Fibroblast of villous mesenchyme (primary cell): ENCODE measurements around the gene EXOC2. TPM values are rescaled to one million over a fixed set of nuclear protein-coding genes. Genes with fewer than 3 reads are reported as not detected.

Experiments
- DNase-seq: peaks from one replicate; pipeline ENCODE4 v3.0.0-alpha.2; 2010; ENCODE audit warnings: low read depth
- H3K4me3 ChIP-seq: 2 replicates; pipeline ENCODE4 v1.5.1; 2011; ENCODE audit warnings: low read depth, mild to moderate bottlenecking, low read length
- total RNA-seq: library from RNA; depleted of rRNA; stranded (reverse); fragments of >200 nt; gene quantifications from 2 replicates; pipeline ENCODE4 v1.2.3, GENCODE V29; 2012
- TF ChIP-seq, protein P1 (sequence below): IDR thresholded peaks from 2 replicates; pipeline ENCODE4 v1.5.1; 2012; ENCODE audit warnings: low read depth, mild to moderate bottlenecking, low read length; ENCODE audit not compliant: insufficient read depth

EXOC2 gene
- total RNA-seq, 1 donor: 29.8 TPM

DNA sequence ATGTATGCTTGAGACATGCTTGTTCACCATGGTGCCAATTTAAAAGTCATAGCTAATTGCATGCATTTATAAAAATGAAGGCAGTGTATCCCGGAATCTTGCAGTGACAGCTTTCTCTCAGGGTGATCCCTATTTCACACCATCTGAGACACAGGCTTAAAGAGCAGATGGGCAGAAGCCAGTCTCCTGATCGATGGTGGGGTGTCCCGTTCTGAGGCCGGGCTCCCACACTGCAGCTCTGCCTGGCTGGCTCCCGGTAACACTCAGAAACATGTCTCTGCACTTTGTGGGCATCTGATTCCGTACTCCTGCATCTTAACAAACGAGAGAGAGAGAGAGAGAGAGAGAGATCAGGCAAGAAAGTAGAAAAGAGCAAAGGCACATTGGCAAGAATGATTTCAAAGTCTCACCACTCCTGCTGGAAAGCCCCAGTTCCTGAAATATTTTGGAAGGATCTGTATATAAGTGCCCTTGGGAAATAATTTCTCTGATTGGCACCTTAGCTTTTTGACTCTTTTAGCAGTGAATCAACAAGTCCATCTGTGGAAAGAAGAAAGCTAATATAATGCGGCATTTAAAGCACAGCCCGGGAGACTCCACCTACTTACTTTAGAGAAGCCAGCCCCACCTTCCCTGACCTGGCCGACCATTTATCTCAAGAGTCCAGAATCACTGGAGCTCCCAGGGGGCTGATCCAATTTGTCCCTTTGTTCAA is 36.8 kb upstream of the EXOC2 start:
- DNase-seq: no peak
- no peak overlapping the region for H3K4me3 ChIP-seq
- TF ChIP-seq, protein P1, sequence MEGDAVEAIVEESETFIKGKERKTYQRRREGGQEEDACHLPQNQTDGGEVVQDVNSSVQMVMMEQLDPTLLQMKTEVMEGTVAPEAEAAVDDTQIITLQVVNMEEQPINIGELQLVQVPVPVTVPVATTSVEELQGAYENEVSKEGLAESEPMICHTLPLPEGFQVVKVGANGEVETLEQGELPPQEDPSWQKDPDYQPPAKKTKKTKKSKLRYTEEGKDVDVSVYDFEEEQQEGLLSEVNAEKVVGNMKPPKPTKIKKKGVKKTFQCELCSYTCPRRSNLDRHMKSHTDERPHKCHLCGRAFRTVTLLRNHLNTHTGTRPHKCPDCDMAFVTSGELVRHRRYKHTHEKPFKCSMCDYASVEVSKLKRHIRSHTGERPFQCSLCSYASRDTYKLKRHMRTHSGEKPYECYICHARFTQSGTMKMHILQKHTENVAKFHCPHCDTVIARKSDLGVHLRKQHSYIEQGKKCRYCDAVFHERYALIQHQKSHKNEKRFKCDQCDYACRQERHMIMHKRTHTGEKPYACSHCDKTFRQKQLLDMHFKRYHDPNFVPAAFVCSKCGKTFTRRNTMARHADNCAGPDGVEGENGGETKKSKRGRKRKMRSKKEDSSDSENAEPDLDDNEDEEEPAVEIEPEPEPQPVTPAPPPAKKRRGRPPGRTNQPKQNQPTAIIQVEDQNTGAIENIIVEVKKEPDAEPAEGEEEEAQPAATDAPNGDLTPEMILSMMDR: no peak

DNA sequence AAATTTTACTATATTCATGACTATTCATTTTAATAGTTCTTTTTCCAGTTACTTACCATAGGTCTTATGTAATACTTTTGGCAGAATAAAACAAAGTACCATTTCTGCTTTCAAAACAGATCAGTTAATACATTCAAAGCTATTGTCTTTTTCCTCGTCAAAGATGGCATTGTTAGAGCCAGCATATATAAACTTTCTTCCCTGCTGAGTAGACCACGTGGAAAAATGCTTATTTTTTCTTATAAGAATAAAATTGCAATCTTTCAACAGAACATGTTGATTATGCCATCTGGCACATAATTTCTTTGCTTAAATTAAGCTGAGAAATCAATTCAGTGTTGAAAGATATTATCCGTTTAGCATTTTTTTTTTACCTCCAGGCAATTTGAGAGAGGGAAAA is 34.9 kb upstream of the EXOC2 start:
- TF ChIP-seq, protein P1: no peak
- no peak overlapping the region for H3K4me3 ChIP-seq
- no peak for DNase-seq

DNA sequence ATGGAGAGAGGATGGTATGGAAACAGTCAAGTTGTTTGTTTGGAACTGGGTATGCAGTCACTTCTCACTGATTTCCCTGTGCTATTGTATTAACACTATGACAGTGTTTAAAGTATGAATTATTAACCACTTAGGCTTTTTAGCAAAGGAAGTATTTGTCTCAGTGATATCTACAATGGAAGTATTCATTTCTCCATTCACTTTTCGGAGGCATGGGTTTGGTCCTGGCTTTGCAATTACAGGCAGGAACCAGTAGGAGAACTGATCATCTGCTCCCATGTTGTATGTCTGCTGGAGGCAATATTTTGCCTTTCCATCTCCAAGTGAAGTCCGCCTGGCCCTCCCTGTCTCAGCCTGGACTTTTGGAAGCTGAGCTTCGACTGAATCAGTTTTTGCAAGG is 30.6 kb upstream of the EXOC2 start:
- H3K4me3 ChIP-seq: no peak overlapping the region
- TF ChIP-seq, protein P1: peak; percentile 31
- no peak for DNase-seq

DNA sequence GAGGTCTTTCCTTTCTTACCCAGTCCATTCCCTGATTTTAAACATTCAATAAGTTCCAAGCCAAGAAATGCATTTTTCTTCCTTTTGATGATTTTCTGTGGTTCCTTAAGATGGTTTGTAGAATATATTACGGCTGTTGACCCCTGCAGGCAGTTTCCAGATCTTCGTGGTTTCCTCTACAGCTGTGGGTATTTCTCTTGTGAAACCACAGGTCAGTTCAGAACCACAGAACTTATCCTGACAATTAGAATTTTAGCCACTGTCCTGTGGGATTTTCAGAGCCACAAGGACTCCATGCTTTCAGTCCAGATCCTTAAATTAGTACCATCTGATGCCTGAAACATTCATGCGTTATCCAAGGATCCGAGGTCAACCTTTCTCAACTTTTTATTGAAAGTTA is 29.7 kb upstream of the EXOC2 start:
- peak; percentile 77 for DNase-seq

DNA sequence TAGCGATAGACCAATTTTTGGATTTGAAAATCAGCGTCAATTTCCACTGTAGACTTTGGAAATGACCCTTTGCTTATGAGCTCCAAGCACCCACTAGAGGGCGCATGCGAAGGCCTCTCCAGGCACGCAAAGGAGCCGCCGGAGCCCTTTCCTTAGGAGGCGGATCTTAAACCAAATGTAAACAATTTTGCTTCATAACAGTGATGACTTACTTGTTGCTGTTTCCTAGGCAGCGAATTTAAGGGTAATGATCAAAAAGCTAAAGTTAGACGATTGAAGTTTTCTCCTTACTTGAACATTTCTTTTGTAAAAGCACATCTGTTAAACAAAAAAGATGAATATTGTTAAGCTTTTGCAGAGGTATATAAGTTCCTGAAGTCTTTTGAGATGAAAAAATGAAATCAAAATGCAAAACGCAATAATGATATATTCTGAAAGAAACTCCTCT is 29.2 kb upstream of the EXOC2 start:
- peak; percentile 92 for DNase-seq
- no peak overlapping the region for H3K4me3 ChIP-seq
- TF ChIP-seq, protein P1: peak; percentile 95

More for the DNA sequence above, 29.7 kb upstream of the EXOC2 start:
- TF ChIP-seq, protein P1: no peak
- no peak overlapping the region for H3K4me3 ChIP-seq

DNA sequence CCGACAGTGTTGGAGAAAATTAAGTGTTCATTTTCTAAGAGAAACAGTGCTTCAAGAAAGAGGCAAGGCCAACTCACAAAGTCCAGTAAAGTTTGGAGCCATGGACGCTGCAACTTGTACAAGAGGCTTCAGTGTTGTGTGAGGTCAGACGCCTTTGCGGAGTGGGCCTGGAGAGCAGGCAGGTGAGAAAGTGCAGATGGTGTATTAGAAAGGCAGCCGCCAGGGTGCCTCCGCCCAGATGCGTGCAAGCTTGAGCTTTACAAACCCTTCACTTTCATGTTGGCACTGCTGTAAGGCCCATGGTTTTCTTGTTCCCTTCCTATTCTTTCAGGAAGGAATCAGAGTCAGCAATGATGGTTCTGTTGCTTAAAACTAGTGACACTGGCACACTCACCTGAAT is 25.4 kb upstream of the EXOC2 start:
- no peak overlapping the region for H3K4me3 ChIP-seq
- no peak for DNase-seq
- TF ChIP-seq, protein P1: no peak

DNA sequence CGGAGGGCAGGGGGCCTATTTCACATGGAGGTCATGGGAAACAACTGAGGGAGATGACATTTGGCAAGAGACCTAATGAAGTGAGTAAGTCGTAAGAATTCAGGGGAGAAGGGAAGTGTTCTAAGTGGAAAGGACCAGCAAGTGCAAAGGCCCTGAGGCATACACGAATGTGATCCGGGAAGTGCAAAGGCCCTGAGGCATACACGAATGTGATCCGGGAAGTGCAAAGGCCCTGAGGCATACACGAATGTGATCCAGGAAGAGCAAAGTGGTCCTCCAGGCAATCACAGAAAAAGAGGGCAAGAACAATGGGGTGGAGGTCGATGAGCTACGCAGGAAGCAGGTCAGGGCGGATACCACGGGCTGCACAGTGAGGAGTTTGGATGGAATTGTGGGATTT is 24.2 kb upstream of the EXOC2 start:
- TF ChIP-seq, protein P1: no peak
- DNase-seq: no peak
- no peak overlapping the region for H3K4me3 ChIP-seq
